SK-N-SH (cell line): ENCODE measurements around the gene IQGAP2. TPM values are rescaled to one million over a fixed set of nuclear protein-coding genes. Genes with fewer than 3 reads are reported as not detected.

Source experiments
- CTCF ChIA-PET: fragments of 300-600, 350-600 bp; formaldehyde crosslinking; extraction: SDS; loops from one replicate; lab custom pipeline; 2021; lab: Yijun Ruan, JAX
- POLR2A ChIA-PET: fragments of 350-600 bp; sonication (Branson Sonifier 250); formaldehyde crosslinking; extraction: SDS; loops from one replicate; lab custom pipeline; 2020; ENCODE audit warnings: antibody characterized with exemption, inconsistent platforms; lab: Yijun Ruan, JAX
- DNase-seq: peaks from one replicate; pipeline ENCODE4 v3.0.0; 2012
- H2AFZ ChIP-seq: fragments of 200-600 bp; sonication (generic); 2 replicates; pipeline ENCODE4 v1.8.1; 2016; ENCODE audit warnings: antibody characterized with exemption, mild to moderate bottlenecking, low read depth
- H3F3A ChIP-seq: fragments of 200-600 bp; sonication (generic); replicated peaks from 2 replicates; pipeline ENCODE3; 2016; ENCODE audit warnings: antibody characterized with exemption, mild to moderate bottlenecking; ENCODE audit not compliant: insufficient read depth
- H3K27ac ChIP-seq, 2 experiments: fragments of 200-500 bp in 1 of 2; fragments of 200-600 bp in 1 of 2; sonication (Bioruptor generic) in 1 of 2; sonication (generic), shearing (Covaris generic) in 1 of 2; 2 replicates each; pipeline versions ENCODE4 v1.5.1 to v1.6.1; 2014 to 2016; ENCODE audit warnings: low read depth in 2 of 2, inconsistent platforms in 1 of 2, low read length in 1 of 2, mild to moderate bottlenecking in 1 of 2, mixed read lengths in 1 of 2
- H3K27me3 ChIP-seq: fragments of 200-600 bp; sonication (generic), shearing (Covaris generic); 2 replicates; pipeline ENCODE4 v1.6.1; 2016; ENCODE audit warnings: mixed run types; ENCODE audit not compliant: insufficient read depth
- H3K36me3 ChIP-seq, 2 experiments: fragments of 200-500 bp in 1 of 2; fragments of 200-600 bp in 1 of 2; sonication (Bioruptor generic) in 1 of 2; sonication (generic) in 1 of 2; replicated peaks in 1 of 2; 2 replicates each; pipeline versions ENCODE3 to v1.5.1; 2014 to 2016; ENCODE audit warnings: low read length in 1 of 2, mild to moderate bottlenecking in 1 of 2; ENCODE audit not compliant: insufficient read depth in 2 of 2, control insufficient read depth in 1 of 2
- H3K4me1 ChIP-seq, 2 experiments: fragments of 200-500 bp in 1 of 2; fragments of 200-600 bp in 1 of 2; sonication (Bioruptor generic) in 1 of 2; sonication (generic), shearing (Covaris generic) in 1 of 2; 2 replicates each; pipeline versions ENCODE4 v1.5.1 to v1.6.1; 2014 to 2016; ENCODE audit warnings: low read depth in 1 of 2, low read length in 1 of 2, mixed run types in 1 of 2; ENCODE audit not compliant: insufficient read depth in 2 of 2, control insufficient read depth in 1 of 2
- H3K4me2 ChIP-seq: fragments of 200-600 bp; sonication (generic), shearing (Covaris generic); 2 replicates; pipeline ENCODE4 v1.6.1; 2017; ENCODE audit warnings: mixed run types
- H3K4me3 ChIP-seq, 2 experiments: fragments of 200-500 bp in 1 of 2; fragments of 200-600 bp in 1 of 2; sonication (Bioruptor generic) in 1 of 2; sonication (generic), shearing (Covaris generic) in 1 of 2; 2 replicates each; pipeline versions ENCODE4 v1.5.1 to v1.8.1; 2014 to 2016; ENCODE audit warnings: low read depth in 2 of 2, inconsistent platforms in 1 of 2, low read length in 1 of 2, mild to moderate bottlenecking in 1 of 2, mixed read lengths in 1 of 2, moderate library complexity in 1 of 2
- H3K79me2 ChIP-seq: fragments of 200-600 bp; sonication (generic); 2 replicates; pipeline ENCODE4 v1.8.1; 2017; ENCODE audit warnings: mild to moderate bottlenecking; ENCODE audit not compliant: insufficient read depth
- H3K9ac ChIP-seq: fragments of 200-600 bp; sonication (generic); 2 replicates; pipeline ENCODE4 v1.6.1; 2017; ENCODE audit warnings: mixed run types
- H3K9me2 ChIP-seq: fragments of 200-600 bp; sonication (generic); 2 replicates; pipeline ENCODE4 v1.6.1; 2017; ENCODE audit warnings: mixed run types
- H3K9me3 ChIP-seq: fragments of 200-600 bp; sonication (generic); 2 replicates; pipeline ENCODE4 v1.6.1; 2017; ENCODE audit warnings: mixed run types, mild to moderate bottlenecking, moderate library complexity
- H4K20me1 ChIP-seq: fragments of 200-600 bp; sonication (generic); 2 replicates; pipeline ENCODE4 v1.6.1; 2017; ENCODE audit warnings: mild to moderate bottlenecking, mixed run types; ENCODE audit not compliant: insufficient read depth
- CTCF ChIP-seq: fragments of 200-600 bp; sonication (generic); IDR thresholded peaks from 2 replicates; pipeline ENCODE4 v1.6.1; 2017; ENCODE audit warnings: antibody characterized with exemption, mild to moderate bottlenecking, moderate library complexity
- ELF1 ChIP-seq: IDR thresholded peaks from 2 replicates; pipeline ENCODE4 v1.4.0; 2012
- EZH2phosphoT487 ChIP-seq: fragments of 200-600 bp; sonication (generic); IDR thresholded peaks from 2 replicates; pipeline ENCODE4 v1.6.1; 2017; ENCODE audit warnings: low read depth, mixed run types, mild to moderate bottlenecking, antibody characterized with exemption, moderate library complexity, borderline replicate concordance
- FOSL2 ChIP-seq: IDR thresholded peaks from 2 replicates; pipeline ENCODE4 v1.4.0; 2012; ENCODE audit warnings: low read depth, mild to moderate bottlenecking, moderate library complexity, borderline replicate concordance
- GABPA ChIP-seq: IDR thresholded peaks from 2 replicates; pipeline ENCODE4 v1.4.0; 2012; ENCODE audit warnings: low read depth, mild to moderate bottlenecking
- IRF3 ChIP-seq: fragments of 150-350 bp; IDR thresholded peaks from 2 replicates; pipeline ENCODE4 v1.6.1; 2016; ENCODE audit warnings: mild to moderate bottlenecking, low read depth, low read length
- JUND ChIP-seq: IDR thresholded peaks from 2 replicates; pipeline ENCODE4 v1.4.0; 2012
- NFIC ChIP-seq: IDR thresholded peaks from 2 replicates; pipeline ENCODE4 v1.4.0; 2012; ENCODE audit warnings: borderline replicate concordance
- NRF1 ChIP-seq: IDR thresholded peaks from 2 replicates; pipeline ENCODE4 v1.6.1; 2012; ENCODE audit warnings: low read depth, mild to moderate bottlenecking, low read length
- RCOR1 ChIP-seq: fragments of 150-350 bp; IDR thresholded peaks from 2 replicates; pipeline ENCODE4 v1.6.1; 2017; ENCODE audit warnings: antibody characterized with exemption, low read length
- RXRA ChIP-seq: IDR thresholded peaks from 2 replicates; pipeline ENCODE4 v1.4.0; 2012; ENCODE audit warnings: low read depth, mild to moderate bottlenecking, borderline replicate concordance
- TAF1 ChIP-seq: IDR thresholded peaks from 2 replicates; pipeline ENCODE4 v1.6.1; 2012; ENCODE audit warnings: low read depth, mild to moderate bottlenecking, low read length, moderate library complexity, borderline replicate concordance
- TCF12 ChIP-seq: IDR thresholded peaks from 2 replicates; pipeline ENCODE4 v1.4.0; 2012
- USF2 ChIP-seq: fragments of 150-350 bp; IDR thresholded peaks from 2 replicates; pipeline ENCODE4 v1.6.1; 2017; ENCODE audit warnings: antibody characterized with exemption, low read length, low read depth, borderline replicate concordance
- ZBTB33 ChIP-seq: IDR thresholded peaks from 2 replicates; pipeline ENCODE4 v1.4.0; 2012; ENCODE audit warnings: low read depth, borderline replicate concordance
- WGBS: methylation state at CpG from one replicate; pipeline ENCODE4 v1.1.6; 2017; ENCODE audit warnings: low lambda C conversion rate; 5-methylcytosine and 5-hydroxymethylcytosine counted together
- polyA plus RNA-seq, 3 experiments: library from polyadenylated mRNA; depleted of rRNA; stranded (reverse); fragments of >200 nt; gene quantifications; 2 replicates each; pipeline ENCODE4 v1.2.3, GENCODE V29; 2012

Gene IQGAP2
- polyA plus RNA-seq, 1 of the 3 experiments (the other 2 are of a cell fraction), result 2.1 TPM

GRCh38 chr5:76594107-76594506, 191.0 kb downstream of the IQGAP2 start:
- no peak overlapping the region for H2AFZ ChIP-seq
- TF ChIP-seq TCF12 (no peak), ZBTB33 (no peak), RCOR1 (no peak), EZH2phosphoT487 (no peak), GABPA (no peak), USF2 (no peak), TAF1 (no peak), NRF1 (no peak), JUND (no peak), RXRA (no peak), FOSL2 (no peak), ELF1 (no peak), NFIC (no peak), CTCF (no peak), IRF3 (no peak)
- TF ChIP-seq, all 33 proteins: peak for 0
- Histone ChIP-seq H3K4me1 (no peaks in the 10 kb centered on the region; a peak in 1 of 4 replicates), H3K79me2 (no peaks in the 10 kb centered on the region), H3K9me2 (no peaks in the 10 kb centered on the region), H3K9me3 (no peaks in the 10 kb centered on the region), H3K27ac (no peak overlapping the region), H3K27me3 (no peaks in the 10 kb centered on the region), H3K36me3 (no peaks in the 10 kb centered on the region), H3K9ac (no peak overlapping the region), H4K20me1 (no peaks in the 10 kb centered on the region), H3F3A (no peaks in the 10 kb centered on the region), H3K4me3 (no peak overlapping the region), H3K4me2 (no peak overlapping the region)
- CTCF ChIA-PET, result interaction anchor here (12.0 kb wide), 1 partner anchor 180 kb away, joined by 146 read pairs; no protein-coding TSS in a partner anchor
- POLR2A ChIA-PET, result no interaction called here
- WGBS, result 74% methylated on average over 4 of the region's 4 CpGs
- DNase-seq, result no peak
